Measurements from ENCODE around the gene PCDHGA12. TPM values are rescaled to one million over a fixed set of nuclear protein-coding genes. Genes with fewer than 3 reads are reported as not detected.

Gene PCDHGA12
- total RNA-seq, 1 experiment from 2014 or later: 2.1 TPM

- Mint-ChIP-seq H3K4me1 (peaks cover 24% of the 10 kb centered on the region), H3K27ac (no peak overlapping the region), H3K27me3 (ENCODE audit: low read depth) (peaks cover 25% of the 10 kb centered on the region), H3K36me3 (peaks cover 24% of the 10 kb centered on the region), H3K9me3 (peaks cover 11% of the 10 kb centered on the region; the same call in 1 of the 2 replicates), H3K4me3 (no peak overlapping the region)
- ATAC-seq (no peak), DNase-seq (ENCODE audit: low spot score) (no peak)
- TF ChIP-seq ZNF317 (CRISPR knock-in tag; IDR thresholded peaks at IDR 0.05; ENCODE audit: borderline replicate concordance, low read depth) (no peak), IRF1 (CRISPR knock-in tag; IDR thresholded peaks at IDR 0.05) (no peak), KAT7 (CRISPR knock-in tag; IDR thresholded peaks at IDR 0.05; ENCODE audit: borderline replicate concordance) (no peak), FOXJ3 (CRISPR knock-in tag; IDR thresholded peaks at IDR 0.05; ENCODE audit: borderline replicate concordance) (no peak), USF2 (CRISPR knock-in tag; IDR thresholded peaks at IDR 0.05) (no peak), TEAD1 (CRISPR knock-in tag; IDR thresholded peaks at IDR 0.05) (no peak), SMAD4 (CRISPR knock-in tag; IDR thresholded peaks at IDR 0.05) (no peak), E2F1 (CRISPR knock-in tag; IDR thresholded peaks at IDR 0.05) (no peak), GABPB1 (CRISPR knock-in tag; IDR thresholded peaks at IDR 0.05) (no peak), GRHL2 (CRISPR knock-in tag; IDR thresholded peaks at IDR 0.05; ENCODE audit: insufficient replicate concordance, severe bottlenecking) (no peak), OVOL2 (CRISPR knock-in tag; IDR thresholded peaks at IDR 0.05; ENCODE audit: borderline replicate concordance) (no peak), SP1 (CRISPR knock-in tag; conservative IDR thresholded peaks at IDR 0.05) (no peak)
- ChIA-PET POLR2A (no interaction called here), CTCF (interaction anchor here (0.9 to 4.3 kb wide), 8 partner anchors 9 to 188 kb away, joined by 3 to 52 read pairs (median 11); partner anchors contain the start of genes PCDHB14, PCDHGA9, PCDHGB3 and PCDHGB5)
Measured at GRCh38 chr5:141411575-141411974, 18.7 kb upstream of the PCDHGA12 start.

- Mint-ChIP-seq H3K4me3 (peak within 1 kb of the TSS; percentile 94), H3K9me3 (peaks cover 14% of the 10 kb centered on the region; the same call in 1 of the 2 replicates), H3K27me3 (ENCODE audit: low read depth) (peaks cover 28% of the 10 kb centered on the region), H3K36me3 (peaks cover 26% of the 10 kb centered on the region), H3K4me1 (peaks cover 27% of the 10 kb centered on the region), H3K27ac (peak within 1 kb of the TSS; percentile 51)
- DNase-seq (ENCODE audit: low spot score) (peak; percentile 78), ATAC-seq (peak; percentile 43)
- ChIA-PET POLR2A (interaction anchor here (1.0 to 2.0 kb wide), 7 partner anchors 72 to 189 kb away, joined by 3 to 11 read pairs (median 4); partner anchors contain the start of genes PCDHB14 and PCDHGC4), CTCF (interaction anchor here (0.6 to 4.3 kb wide), 76 partner anchors 8 to 557 kb away, joined by 3 to 87 read pairs (median 7); partner anchors contain the start of genes DELE1, DIAPH1, HDAC3 and PCDHA10)
- no peak for TF ChIP-seq IRF1 (CRISPR knock-in tag; IDR thresholded peaks at IDR 0.05)
- peak; percentile 71 for TF ChIP-seq CTCF (IDR thresholded peaks at IDR 0.05)
- TF ChIP-seq RORB (CRISPR knock-in tag; IDR thresholded peaks at IDR 0.05): no peak
- TF ChIP-seq TP53 (CRISPR knock-in tag; IDR thresholded peaks at IDR 0.05): no peak
- TF ChIP-seq CREM (CRISPR knock-in tag; IDR thresholded peaks at IDR 0.05): 0 out of 2 replicates have a peak, but pooled peaks have one; percentile 12
Measured at GRCh38 chr5:141412854-141413539, 17.3 kb upstream of the PCDHGA12 start, which contains the start of gene PCDHGA10. TSS of gene PCDHGA10 (plus strand) at chr5:141412987. CDS start at chr5:141413176, 189 bp downstream.

All from WTC11 (cell line).